Activated CD8-positive, alpha-beta memory T cell treated with anti-CD3 and anti-CD28 coated beads for 24 hours (primary cell): ENCODE data around the gene MEGF9.
"Not testable (repeated sequence)": the region's sequence is repeated elsewhere in the genome, so short reads cannot be mapped to it uniquely, and the experiment has no call there.

Experiments
- DNase-seq: peaks from one replicate; pipeline ENCODE4 v3.0.0-alpha.2; 2020

MEGF9 gene

DNA sequence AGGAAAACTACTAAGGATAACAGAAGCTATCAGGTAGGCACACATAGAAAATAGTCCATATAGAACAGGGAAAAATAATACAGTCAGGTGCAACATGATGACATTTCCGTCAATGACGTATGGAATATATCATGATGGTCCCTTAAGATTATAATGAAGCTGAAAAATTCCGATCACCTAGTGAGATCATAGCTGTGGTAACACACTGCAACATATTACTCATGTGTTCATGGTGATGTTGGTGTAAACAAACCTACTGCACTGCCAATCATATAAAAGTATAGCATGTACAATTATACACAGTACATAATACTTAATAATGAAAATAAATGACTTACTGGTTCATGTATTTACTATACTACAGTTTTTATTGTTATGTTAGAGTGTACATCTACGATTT is 60.0 kb downstream of the MEGF9 start:
- DNase-seq: no peak

GRCh38 chr9:120653762-120654161 is 60.5 kb downstream of the MEGF9 start:
- no peak for DNase-seq

- no peak for DNase-seq
Measured at GRCh38 chr9:120652934-120653333, 61.3 kb downstream of the MEGF9 start.

- DNase-seq: no peak
Measured at GRCh38 chr9:120650352-120650751, 63.9 kb downstream of the MEGF9 start.

GRCh38 chr9:120648581-120649197 is 65.6 kb downstream of the MEGF9 start:
- no peak for DNase-seq

DNA sequence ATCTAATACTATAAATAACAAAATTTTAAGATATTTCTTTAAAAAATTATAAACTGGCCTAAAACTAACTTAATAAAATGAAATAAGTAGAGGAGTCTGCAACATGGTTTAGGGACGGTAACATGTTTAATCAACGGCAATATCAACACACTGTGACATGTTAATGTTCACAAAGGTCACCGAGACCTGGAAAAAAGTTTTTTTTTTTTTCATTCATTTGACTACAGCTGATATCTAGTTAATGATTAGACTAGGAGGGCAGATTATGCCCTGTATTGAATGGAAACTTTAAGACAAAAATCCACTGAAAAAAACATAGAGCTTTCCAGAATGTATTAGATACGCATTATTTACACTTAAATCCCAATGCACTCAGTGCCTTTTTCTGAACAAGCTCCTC is 67.3 kb downstream of the MEGF9 start:
- DNase-seq: no peak

DNA sequence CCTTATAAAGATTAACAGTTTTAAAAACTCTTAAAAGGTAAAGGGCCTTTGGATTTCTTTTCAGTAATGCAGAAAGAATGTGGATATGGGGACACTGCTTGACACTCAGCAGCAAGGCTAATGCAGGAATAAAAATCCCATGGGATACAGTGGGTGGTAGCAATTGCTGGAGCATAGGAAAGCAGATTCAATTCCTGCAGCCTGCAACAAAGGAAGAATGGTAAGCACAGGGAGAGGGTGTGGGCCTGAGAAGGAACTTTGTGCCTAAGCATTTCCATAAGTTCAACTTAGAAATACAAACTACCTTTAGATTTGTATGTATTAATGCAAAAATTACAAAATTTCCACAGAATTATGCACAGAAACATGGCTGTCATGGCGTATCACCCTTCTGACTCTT is 68.5 kb downstream of the MEGF9 start:
- DNase-seq: no peak

DNA sequence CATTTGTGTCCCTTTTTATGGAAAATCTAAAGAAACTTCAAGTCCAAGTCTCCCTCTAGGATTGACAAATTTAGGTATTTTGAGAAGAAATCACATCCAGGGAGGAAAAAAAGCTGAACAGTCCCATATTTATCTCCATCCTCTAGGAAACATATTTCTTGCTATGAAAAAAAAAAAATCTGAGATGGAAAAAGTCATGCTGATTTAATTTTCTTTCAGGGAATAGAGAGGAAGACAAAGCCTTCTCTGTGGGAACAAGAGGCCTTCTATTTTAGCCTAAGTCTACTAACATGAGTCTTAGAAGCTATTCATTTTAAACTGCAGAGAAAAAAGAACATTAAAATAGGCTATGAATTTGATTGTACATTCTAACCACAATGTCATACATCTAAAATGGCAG is 71.2 kb downstream of the MEGF9 start:
- no peak for DNase-seq

GRCh38 chr9:120642129-120642770 is 72.0 kb downstream of the MEGF9 start:
- DNase-seq: no peak

GRCh38 chr9:120640874-120641273 is 73.4 kb downstream of the MEGF9 start:
- DNase-seq: not testable (repeated sequence)

DNA sequence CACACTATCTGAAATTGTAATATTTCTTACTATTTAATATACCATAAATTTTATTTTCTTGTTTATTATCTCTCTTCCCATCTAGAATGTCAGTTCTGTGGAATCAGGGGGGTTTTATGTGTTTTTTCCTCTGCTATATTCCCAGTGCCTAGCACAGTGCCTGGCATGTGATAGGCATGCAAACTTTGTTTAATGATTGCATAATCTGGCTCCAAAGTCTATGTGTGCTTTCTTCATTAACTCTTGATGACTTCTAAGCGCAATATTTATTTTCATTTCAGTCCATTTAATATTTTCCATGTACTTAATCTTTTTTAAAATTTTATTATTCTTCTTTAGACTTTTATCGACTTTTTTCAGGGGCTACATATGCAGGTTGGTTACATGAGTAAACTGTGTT is 73.9 kb downstream of the MEGF9 start:
- no peak for DNase-seq

- no peak for DNase-seq
Measured at GRCh38 chr9:120637919-120638318, 76.4 kb downstream of the MEGF9 start.

DNA sequence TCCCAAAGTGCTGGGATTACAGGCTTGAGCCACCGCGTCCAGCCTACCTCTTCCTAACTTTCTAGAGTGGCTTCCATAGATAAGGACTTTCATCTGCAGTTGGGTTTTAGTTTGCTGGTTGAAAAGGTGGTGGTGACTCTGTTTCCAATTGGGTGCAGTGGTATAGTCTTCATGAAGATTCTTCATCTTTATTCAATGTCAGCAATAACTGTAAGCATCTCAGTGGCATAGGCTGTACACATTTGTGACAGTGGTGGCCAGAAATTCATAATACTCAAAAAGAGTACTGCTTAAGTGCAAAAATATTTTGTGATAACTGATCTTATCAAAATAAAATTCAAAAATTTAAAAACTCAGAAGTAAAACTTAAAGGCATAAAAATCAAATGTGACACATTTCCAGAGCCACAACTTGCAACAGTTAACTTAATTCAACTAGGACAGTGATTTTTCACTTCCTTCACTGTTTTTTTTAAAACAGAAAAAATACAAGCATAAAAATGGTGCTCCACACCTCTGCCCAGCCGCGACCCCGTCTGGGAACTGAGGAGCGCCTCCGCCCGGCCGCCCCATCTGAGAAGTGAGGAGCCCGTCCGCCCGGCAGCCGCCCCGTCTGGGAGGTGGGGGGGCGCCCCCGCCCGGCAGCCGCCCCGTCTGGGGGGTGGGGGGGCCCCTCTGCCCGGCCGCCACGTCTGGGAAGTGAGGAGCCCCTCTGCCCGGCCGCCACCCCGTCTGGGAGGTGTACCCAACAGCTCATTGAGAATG is 77.9 kb downstream of the MEGF9 start:
- no peak for DNase-seq

DNA sequence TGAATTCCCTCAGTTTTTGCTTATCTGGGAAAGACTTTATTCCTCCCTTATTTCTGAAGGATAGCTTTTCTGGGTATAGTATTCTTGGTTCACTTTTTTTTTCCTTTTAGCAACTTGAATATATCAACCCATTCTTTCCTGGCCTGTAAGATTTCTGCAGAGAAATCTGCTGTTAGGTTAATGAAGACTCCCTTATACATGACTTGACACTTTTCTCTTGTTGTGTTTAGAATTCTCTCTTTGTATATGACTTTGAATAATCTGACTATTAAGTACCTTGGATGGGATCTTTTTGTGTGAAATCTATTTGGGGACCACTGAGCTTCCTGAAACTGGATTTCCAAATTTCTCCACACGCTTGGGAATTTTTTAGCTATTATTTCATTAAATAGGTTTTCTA is 79.3 kb downstream of the MEGF9 start:
- no peak for DNase-seq

DNA sequence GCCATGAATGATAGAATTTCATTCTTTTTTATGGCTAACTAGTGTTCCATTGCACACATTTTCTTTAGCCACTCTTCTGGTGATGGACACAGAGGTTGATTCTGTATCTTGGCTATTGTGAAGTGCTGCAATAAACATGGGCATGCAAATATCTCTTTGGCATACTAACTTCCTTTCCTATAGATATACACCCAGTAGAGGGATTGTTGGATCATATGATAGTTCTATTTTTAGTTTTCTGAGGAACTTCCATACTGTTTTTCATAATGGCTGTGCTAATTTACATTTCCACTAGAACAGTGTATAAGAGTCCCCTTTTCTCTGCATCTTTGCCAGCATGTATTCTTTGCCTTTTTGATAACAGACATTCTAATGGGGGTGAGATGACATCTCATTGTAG is 83.9 kb downstream of the MEGF9 start:
- DNase-seq: no peak

- not testable (repeated sequence) for DNase-seq
Measured at GRCh38 chr9:120628925-120629497, 85.3 kb downstream of the MEGF9 start.

- no peak for DNase-seq
Measured at GRCh38 chr9:120628207-120628924, 85.9 kb downstream of the MEGF9 start.

DNA sequence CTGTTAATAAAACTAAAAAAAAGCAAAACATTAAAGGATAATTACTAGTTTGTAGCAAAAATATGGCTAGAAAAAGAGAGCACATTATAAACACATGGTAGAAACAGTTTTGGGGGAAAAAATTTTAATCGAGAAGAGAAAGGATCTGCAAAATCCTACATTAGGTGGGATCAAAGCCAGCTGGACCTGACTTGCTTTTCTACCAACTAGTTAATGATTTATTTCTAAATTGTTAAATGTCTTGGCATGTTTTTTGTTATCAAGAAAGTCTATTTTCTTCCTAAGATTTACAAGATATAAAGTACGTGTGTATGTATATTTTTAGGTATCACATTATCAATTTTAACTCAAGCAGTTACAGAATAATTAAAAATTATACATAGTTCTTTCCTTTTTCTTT is 87.2 kb downstream of the MEGF9 start:
- DNase-seq: no peak

DNA sequence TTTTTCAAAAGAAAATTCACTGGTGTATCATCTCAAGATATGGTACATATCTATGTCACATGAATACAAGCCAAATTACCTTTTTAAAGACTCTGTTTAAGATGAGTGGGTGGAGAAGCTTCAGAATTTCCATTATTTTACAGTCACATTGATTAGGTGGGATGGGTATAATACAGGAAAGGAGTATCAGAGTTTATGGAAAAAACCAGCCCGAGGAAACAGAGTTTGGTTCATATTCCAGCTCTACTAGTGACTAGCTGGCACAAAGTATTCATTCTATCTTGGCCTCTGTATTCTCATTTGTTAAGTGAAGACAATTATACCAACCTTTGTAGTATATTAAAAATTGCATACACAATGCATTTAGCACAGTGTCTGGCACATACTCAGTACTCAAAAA is 87.8 kb downstream of the MEGF9 start:
- DNase-seq: no peak

DNA sequence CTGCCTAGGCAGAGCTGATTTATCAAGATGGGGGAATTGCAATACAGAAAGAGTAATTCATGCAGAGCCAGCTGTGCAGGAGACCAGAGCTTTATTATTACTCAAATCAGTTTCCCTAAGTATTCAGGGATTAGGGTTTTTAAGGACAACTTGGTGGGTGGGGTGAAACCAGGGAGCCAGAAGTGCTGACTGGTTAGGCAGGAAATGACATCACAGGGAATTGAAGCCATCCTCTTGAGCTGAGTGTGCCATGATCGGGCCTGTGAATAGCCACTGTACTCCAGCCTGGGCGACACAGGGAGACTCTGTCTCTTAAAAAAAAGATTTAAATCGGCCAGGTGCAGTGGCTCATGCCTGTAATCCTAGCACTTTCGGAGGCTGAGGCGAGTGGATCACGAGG is 89.0 kb downstream of the MEGF9 start:
- DNase-seq: no peak

DNA sequence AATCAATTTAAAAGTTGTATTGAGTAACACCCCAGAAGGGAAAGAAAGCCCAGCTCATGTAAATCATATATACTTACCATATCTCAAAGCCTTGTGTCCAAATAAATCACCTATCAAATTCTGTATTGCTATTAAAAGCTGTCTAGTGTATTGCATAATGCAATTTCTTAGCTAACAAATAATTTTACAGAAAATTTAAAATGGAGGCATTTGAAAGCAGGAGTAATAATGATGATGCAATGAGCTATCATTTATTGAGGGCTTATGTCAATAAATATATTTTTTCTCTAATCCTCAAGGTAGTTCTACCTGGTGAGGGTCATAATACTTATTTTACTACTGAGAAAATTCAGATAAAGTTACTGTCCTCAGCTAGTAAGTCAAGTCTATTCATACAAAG is 91.5 kb downstream of the MEGF9 start:
- no peak for DNase-seq

GRCh38 chr9:120621941-120622340 is 92.3 kb downstream of the MEGF9 start:
- no peak for DNase-seq
